ENCODE measurements around the gene SRCIN1.
"Not testable (repeated sequence)": the region's sequence is repeated elsewhere in the genome, so short reads cannot be mapped to it uniquely, and the experiment has no call there.

SRCIN1 gene

GRCh38 chr17:38507921-38508569 lies 97.7 kb downstream of the SRCIN1 start:
- no peak for DNase-seq (ENCODE audit: low spot score)

DNA sequence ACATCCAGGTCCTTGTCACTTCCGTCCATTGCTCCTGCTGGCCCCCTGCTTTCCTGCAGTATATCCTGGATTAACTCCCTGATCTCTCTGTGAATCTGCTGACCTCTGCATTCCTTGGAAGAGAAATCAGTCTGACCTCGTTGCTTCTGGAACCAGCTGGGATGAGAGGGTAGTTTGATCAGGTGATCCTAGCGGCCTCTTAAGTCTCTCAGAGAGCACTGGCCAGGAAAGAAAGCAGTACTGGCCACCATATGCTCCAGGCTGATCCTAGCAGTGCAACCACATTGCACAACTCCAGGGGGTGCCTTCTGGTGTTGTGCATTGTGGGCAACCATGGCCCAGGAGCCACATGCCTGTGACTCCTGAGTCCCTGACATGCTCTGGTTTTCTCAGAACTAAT lies 98.3 kb downstream of the SRCIN1 start:
- no peak for DNase-seq (ENCODE audit: low spot score)

GRCh38 chr17:38504216-38504615 lies 101.5 kb downstream of the SRCIN1 start:
- no peak for DNase-seq (ENCODE audit: low spot score)

- not testable (repeated sequence) for DNase-seq (ENCODE audit: low spot score)
Observed at GRCh38 chr17:38503286-38503913, 102.4 kb downstream of the SRCIN1 start.

- DNase-seq (ENCODE audit: low spot score) = not testable (repeated sequence)
Observed at GRCh38 chr17:38501718-38502117, 104.0 kb downstream of the SRCIN1 start.

GRCh38 chr17:38499230-38499629 lies 106.5 kb downstream of the SRCIN1 start:
- DNase-seq (ENCODE audit: low spot score) = not testable (repeated sequence)

- no peak for DNase-seq (ENCODE audit: low spot score)
Observed at GRCh38 chr17:38498353-38498752, 107.4 kb downstream of the SRCIN1 start.

DNA sequence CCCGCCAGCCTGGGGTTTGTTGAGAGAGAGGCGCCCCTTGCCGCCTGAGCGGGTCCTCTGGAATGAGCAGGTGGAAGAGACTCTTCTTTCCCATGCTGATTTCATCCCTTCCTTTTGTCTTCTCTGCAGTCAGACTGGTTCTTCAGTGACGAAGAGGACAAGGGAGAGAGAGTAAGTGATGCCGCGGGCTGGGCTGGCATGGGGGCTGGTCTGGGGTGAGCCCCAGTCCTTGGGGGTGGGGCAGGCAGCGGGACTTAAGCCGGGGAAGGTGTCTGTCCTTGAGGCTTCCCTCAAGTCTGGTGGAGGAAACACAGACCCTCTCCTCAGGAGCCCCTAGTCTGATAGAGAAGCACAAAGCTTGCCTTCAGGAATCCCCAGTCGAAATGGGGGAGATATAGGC lies 108.1 kb downstream of the SRCIN1 start:
- DNase-seq (ENCODE audit: low spot score) = not testable (repeated sequence)

DNA sequence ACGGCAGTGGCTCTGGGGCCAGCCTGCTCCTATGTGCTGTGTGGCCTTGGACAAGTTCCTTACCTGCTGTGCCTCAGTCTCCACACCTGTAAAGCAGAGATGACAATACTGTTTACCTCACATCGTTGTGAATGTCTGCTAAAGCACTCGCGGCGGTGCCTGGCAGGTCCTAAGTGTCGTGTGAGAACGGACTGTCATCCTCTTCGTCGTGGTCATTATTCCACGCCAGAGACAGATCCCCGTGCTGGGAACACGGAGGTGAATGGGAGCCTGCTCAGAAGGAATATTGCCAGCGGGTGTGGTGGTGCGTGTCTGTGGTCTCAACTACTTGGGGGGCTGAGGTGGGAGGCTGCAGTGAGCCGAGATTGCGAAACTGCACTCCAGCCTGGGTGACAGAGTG lies 111.6 kb downstream of the SRCIN1 start:
- not testable (repeated sequence) for DNase-seq (ENCODE audit: low spot score)

- DNase-seq (ENCODE audit: low spot score) = not testable (repeated sequence)
Observed at GRCh38 chr17:38492067-38493040, 113.4 kb downstream of the SRCIN1 start.

DNA sequence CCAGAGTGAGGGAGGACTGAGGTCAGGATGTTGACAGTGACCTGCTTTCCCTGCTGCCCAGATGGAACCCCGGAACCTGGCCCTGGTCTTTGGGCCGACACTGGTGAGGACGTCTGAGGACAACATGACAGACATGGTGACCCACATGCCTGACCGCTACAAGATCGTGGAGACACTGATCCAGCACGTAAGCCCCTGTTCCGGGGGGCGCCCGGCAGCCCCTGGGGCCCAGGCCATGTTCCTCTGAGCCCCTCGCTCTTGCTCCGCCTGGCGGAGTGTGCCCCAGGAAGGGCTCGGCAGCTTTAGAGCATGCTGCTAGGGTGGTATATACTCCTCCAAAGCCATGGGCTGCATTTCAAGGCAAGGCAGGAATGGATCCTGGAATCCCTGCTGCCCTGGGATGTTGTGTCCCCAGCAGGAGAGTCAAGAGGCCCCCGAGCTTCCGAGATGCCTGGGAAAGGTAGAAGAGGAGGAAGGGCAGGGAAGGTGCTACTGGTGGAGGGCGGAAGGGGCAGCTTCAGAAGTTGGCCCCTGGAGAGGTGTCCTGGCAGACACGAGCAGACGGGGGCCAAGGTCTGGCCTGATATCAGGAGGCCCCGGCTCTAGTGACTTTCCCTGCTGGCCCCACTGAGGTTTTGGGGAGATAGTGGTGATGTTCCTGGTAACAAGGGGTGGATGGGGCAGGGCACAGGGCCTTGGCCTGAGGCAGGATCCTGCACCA lies 114.2 kb downstream of the SRCIN1 start:
- not testable (repeated sequence) for DNase-seq (ENCODE audit: low spot score)

DNA sequence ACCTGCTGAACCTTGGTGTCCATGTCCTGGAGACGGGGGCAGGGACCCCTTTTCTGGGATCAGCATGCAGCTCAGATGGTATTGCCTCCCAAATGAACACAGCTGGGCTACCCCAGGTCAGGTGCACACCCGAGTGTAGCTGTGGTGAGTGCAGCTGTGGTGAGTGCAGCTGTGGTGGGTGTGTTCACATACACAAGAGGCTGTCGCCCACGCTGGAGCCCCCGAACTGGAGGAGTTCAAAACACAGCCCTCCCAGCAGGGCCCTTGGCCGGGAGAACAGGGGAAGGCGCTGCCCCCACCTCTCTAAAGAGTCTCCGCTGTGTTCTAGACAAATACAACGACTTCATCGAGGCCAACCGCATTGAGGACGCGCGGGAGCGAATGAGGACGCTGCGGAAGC lies 116.0 kb downstream of the SRCIN1 start:
- DNase-seq (ENCODE audit: low spot score) = not testable (repeated sequence)

- not testable (repeated sequence) for DNase-seq (ENCODE audit: low spot score)
Observed at GRCh38 chr17:38485681-38486298, 120.0 kb downstream of the SRCIN1 start.

- DNase-seq (ENCODE audit: low spot score) = no peak
Observed at GRCh38 chr17:38485146-38485468, 120.6 kb downstream of the SRCIN1 start.

DNA sequence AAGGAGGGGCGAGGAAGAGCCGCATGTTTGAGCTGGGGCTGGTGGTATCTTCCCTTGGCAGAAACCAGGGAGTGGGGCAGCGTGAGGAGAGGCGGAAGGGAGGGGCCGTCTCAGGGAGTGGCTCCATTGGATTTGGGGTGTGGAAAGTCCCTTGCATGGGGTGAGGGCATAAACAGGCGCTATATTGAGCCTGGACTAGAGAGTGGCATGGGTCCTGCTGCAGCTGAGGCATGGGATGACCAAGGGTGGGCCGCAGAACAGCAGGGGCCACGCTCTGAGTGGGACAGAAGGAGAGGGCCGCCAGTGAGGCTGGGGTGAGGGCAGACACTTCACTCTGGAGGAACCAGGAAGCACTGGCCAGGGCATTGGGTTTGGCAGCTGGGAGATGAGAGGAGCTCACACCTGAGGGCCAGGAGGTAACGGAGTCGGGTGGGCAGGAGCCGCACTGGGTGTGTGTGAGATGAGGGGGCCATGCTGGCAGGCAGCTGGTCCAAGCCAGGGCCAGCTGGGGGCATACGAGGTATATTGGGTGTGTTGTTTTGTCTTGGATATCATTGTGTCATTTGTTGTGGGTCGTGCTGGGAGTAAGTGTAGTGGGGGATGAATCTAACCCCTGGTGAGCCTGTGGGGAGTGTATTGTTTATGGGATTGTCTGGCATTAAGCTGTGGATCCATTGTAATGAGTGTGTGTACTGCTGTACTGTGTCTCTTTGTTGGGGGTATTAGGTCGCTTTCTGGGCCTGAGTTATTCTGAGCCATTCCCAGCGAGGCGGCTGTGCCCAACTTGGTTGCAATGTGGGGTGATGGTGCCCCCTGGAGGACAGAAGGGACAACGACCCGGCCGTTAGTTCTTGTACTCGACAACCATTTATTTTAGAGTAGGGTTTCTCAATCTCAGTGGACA lies 121.3 kb downstream of the SRCIN1 start:
- not testable (repeated sequence) for DNase-seq (ENCODE audit: low spot score)

DNA sequence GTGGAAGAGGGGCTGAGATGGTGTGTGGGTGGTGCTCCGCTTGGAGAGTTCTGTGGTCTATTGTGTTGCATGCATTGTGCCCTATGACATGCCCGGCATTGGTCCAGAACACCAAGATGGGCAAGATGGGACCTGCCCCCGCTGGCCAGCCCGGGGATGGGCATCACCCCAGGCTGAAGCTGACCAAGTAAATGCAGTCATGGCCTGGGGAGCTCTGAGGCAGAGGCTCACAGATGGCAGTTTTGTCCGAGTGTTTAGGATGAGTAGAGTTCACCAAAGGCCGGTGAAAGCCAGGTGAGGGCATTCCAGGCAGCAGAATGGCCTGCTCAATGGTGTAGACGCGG lies 123.1 kb downstream of the SRCIN1 start:
- not testable (repeated sequence) for DNase-seq (ENCODE audit: low spot score)

GRCh38 chr17:38482039-38482699 lies 123.6 kb downstream of the SRCIN1 start:
- DNase-seq (ENCODE audit: low spot score) = not testable (repeated sequence)

Measured in HuH-7.5 (cell line).